Measurements from ENCODE around the gene HAUS3.

Gene HAUS3

GRCh38 chr4:2273221-2273620 is 31.3 kb upstream of the HAUS3 start:
- Histone ChIP-seq H3K27ac (ENCODE audit: low read length) (no peak overlapping the region), H3K4me3 (ENCODE audit: low read length) (no peak overlapping the region), H3K36me3 (ENCODE audit: control insufficient read depth, low read depth, low read length) (no peaks in the 10 kb centered on the region), H3K27me3 (ENCODE audit: control insufficient read depth, insufficient read depth, low read length) (no peaks in the 10 kb centered on the region), H3K4me1 (ENCODE audit: control insufficient read depth, low read depth, low read length) (peaks cover 5% of the 10 kb centered on the region), H3K9me3 (ENCODE audit: control insufficient read depth, low read depth, low read length) (no peaks in the 10 kb centered on the region), H3K9ac (ENCODE audit: low read length) (no peak overlapping the region)

- peaks cover 5% of the 10 kb centered on the region for H3K4me1 ChIP-seq (ENCODE audit: control insufficient read depth, low read depth, low read length)
- no peaks in the 10 kb centered on the region for H3K27me3 ChIP-seq (ENCODE audit: control insufficient read depth, insufficient read depth, low read length)
- no peaks in the 10 kb centered on the region for H3K9me3 ChIP-seq (ENCODE audit: control insufficient read depth, low read depth, low read length)
- no peak overlapping the region for H3K27ac ChIP-seq (ENCODE audit: low read length)
- H3K4me3 ChIP-seq (ENCODE audit: low read length), result no peak overlapping the region
- no peaks in the 10 kb centered on the region for H3K36me3 ChIP-seq (ENCODE audit: control insufficient read depth, low read depth, low read length)
- no peak overlapping the region for H3K9ac ChIP-seq (ENCODE audit: low read length)
These were observed 30.9 kb upstream of the HAUS3 start for GRCh38 chr4:2272828-2273120.

- no peak overlapping the region for H3K4me3 ChIP-seq (ENCODE audit: low read length)
- H3K4me1 ChIP-seq (ENCODE audit: control insufficient read depth, low read depth, low read length), result peaks cover 5% of the 10 kb centered on the region
- no peaks in the 10 kb centered on the region for H3K9me3 ChIP-seq (ENCODE audit: control insufficient read depth, low read depth, low read length)
- no peaks in the 10 kb centered on the region for H3K36me3 ChIP-seq (ENCODE audit: control insufficient read depth, low read depth, low read length)
- no peak overlapping the region for H3K9ac ChIP-seq (ENCODE audit: low read length)
- no peak overlapping the region for H3K27ac ChIP-seq (ENCODE audit: low read length)
- no peaks in the 10 kb centered on the region for H3K27me3 ChIP-seq (ENCODE audit: control insufficient read depth, insufficient read depth, low read length)
These were observed 30.3 kb upstream of the HAUS3 start for GRCh38 chr4:2272026-2272827.

GRCh38 chr4:2271279-2272025 is 29.5 kb upstream of the HAUS3 start:
- Histone ChIP-seq H3K27ac (ENCODE audit: low read length) (no peak overlapping the region), H3K9ac (ENCODE audit: low read length) (no peak overlapping the region), H3K4me3 (ENCODE audit: low read length) (no peak overlapping the region), H3K27me3 (ENCODE audit: control insufficient read depth, insufficient read depth, low read length) (no peaks in the 10 kb centered on the region), H3K36me3 (ENCODE audit: control insufficient read depth, low read depth, low read length) (no peaks in the 10 kb centered on the region), H3K9me3 (ENCODE audit: control insufficient read depth, low read depth, low read length) (no peaks in the 10 kb centered on the region), H3K4me1 (ENCODE audit: control insufficient read depth, low read depth, low read length) (peaks cover 5% of the 10 kb centered on the region)

- Histone ChIP-seq H3K9me3 (ENCODE audit: control insufficient read depth, low read depth, low read length) (no peaks in the 10 kb centered on the region), H3K36me3 (ENCODE audit: control insufficient read depth, low read depth, low read length) (no peaks in the 10 kb centered on the region), H3K9ac (ENCODE audit: low read length) (no peak overlapping the region), H3K4me1 (ENCODE audit: control insufficient read depth, low read depth, low read length) (peaks cover 5% of the 10 kb centered on the region), H3K27me3 (ENCODE audit: control insufficient read depth, insufficient read depth, low read length) (no peaks in the 10 kb centered on the region), H3K27ac (ENCODE audit: low read length) (no peak overlapping the region), H3K4me3 (ENCODE audit: low read length) (no peak overlapping the region)
These were observed 28.6 kb upstream of the HAUS3 start for GRCh38 chr4:2270341-2271165.

GRCh38 chr4:2269618-2270163 is 27.8 kb upstream of the HAUS3 start:
- H3K9ac ChIP-seq (ENCODE audit: low read length), result no peak overlapping the region
- H3K4me3 ChIP-seq (ENCODE audit: low read length), result no peak overlapping the region

GRCh38 chr4:2269206-2269531 is 27.2 kb upstream of the HAUS3 start:
- no peaks in the 10 kb centered on the region for H3K27me3 ChIP-seq (ENCODE audit: control insufficient read depth, insufficient read depth, low read length)
- peaks cover 8% of the 10 kb centered on the region for H3K4me1 ChIP-seq (ENCODE audit: control insufficient read depth, low read depth, low read length)
- no peak overlapping the region for H3K27ac ChIP-seq (ENCODE audit: low read length)
- no peaks in the 10 kb centered on the region for H3K9me3 ChIP-seq (ENCODE audit: control insufficient read depth, low read depth, low read length)
- H3K4me3 ChIP-seq (ENCODE audit: low read length), result no peak overlapping the region
- H3K36me3 ChIP-seq (ENCODE audit: control insufficient read depth, low read depth, low read length), result no peaks in the 10 kb centered on the region
- H3K9ac ChIP-seq (ENCODE audit: low read length), result no peak overlapping the region

More at GRCh38 chr4:2269618-2270163, 27.8 kb upstream of the HAUS3 start:
- no peaks in the 10 kb centered on the region for H3K36me3 ChIP-seq (ENCODE audit: control insufficient read depth, low read depth, low read length)
- H3K9me3 ChIP-seq (ENCODE audit: control insufficient read depth, low read depth, low read length), result no peaks in the 10 kb centered on the region
- peaks cover 5% of the 10 kb centered on the region for H3K4me1 ChIP-seq (ENCODE audit: control insufficient read depth, low read depth, low read length)
- no peak overlapping the region for H3K27ac ChIP-seq (ENCODE audit: low read length)
- no peaks in the 10 kb centered on the region for H3K27me3 ChIP-seq (ENCODE audit: control insufficient read depth, insufficient read depth, low read length)

- Histone ChIP-seq H3K36me3 (ENCODE audit: control insufficient read depth, low read depth, low read length) (no peaks in the 10 kb centered on the region), H3K9me3 (ENCODE audit: control insufficient read depth, low read depth, low read length) (no peaks in the 10 kb centered on the region), H3K4me1 (ENCODE audit: control insufficient read depth, low read depth, low read length) (peaks cover 12% of the 10 kb centered on the region), H3K27ac (ENCODE audit: low read length) (no peak overlapping the region), H3K27me3 (ENCODE audit: control insufficient read depth, insufficient read depth, low read length) (no peaks in the 10 kb centered on the region), H3K9ac (ENCODE audit: low read length) (no peak overlapping the region), H3K4me3 (ENCODE audit: low read length) (no peak overlapping the region)
These were observed 26.7 kb upstream of the HAUS3 start for GRCh38 chr4:2268357-2269205.

GRCh38 chr4:2267841-2268240 is 25.9 kb upstream of the HAUS3 start:
- H3K4me1 ChIP-seq (ENCODE audit: control insufficient read depth, low read depth, low read length), result peaks cover 12% of the 10 kb centered on the region
- H3K9me3 ChIP-seq (ENCODE audit: control insufficient read depth, low read depth, low read length), result no peaks in the 10 kb centered on the region
- no peak overlapping the region for H3K27ac ChIP-seq (ENCODE audit: low read length)
- no peaks in the 10 kb centered on the region for H3K36me3 ChIP-seq (ENCODE audit: control insufficient read depth, low read depth, low read length)
- no peak overlapping the region for H3K9ac ChIP-seq (ENCODE audit: low read length)
- H3K4me3 ChIP-seq (ENCODE audit: low read length), result no peak overlapping the region
- H3K27me3 ChIP-seq (ENCODE audit: control insufficient read depth, insufficient read depth, low read length), result no peaks in the 10 kb centered on the region

GRCh38 chr4:2267320-2267811 is 25.4 kb upstream of the HAUS3 start:
- Histone ChIP-seq H3K36me3 (ENCODE audit: control insufficient read depth, low read depth, low read length) (no peaks in the 10 kb centered on the region), H3K27me3 (ENCODE audit: control insufficient read depth, insufficient read depth, low read length) (no peaks in the 10 kb centered on the region), H3K4me1 (ENCODE audit: control insufficient read depth, low read depth, low read length) (peaks cover 12% of the 10 kb centered on the region)

More at GRCh38 chr4:2267320-2267811, 25.4 kb upstream of the HAUS3 start:
- Histone ChIP-seq H3K9ac (ENCODE audit: low read length) (no peak overlapping the region), H3K9me3 (ENCODE audit: control insufficient read depth, low read depth, low read length) (no peaks in the 10 kb centered on the region), H3K4me3 (ENCODE audit: low read length) (no peak overlapping the region), H3K27ac (ENCODE audit: low read length) (no peak overlapping the region)
